ENCODE data around the gene BRD3OS. TPM values are rescaled to one million over a fixed set of nuclear protein-coding genes. Genes with fewer than 3 reads are reported as not detected.
A peak's percentile ranks its signal among the peaks of the same experiment; 100 is the strongest.

Gene BRD3OS
- total RNA-seq, 1 experiment from 2014 or later: 13.5 TPM

- Histone ChIP-seq H3K27me3 (replicated peaks; ENCODE audit: insufficient read depth, low read depth, low read length, poor library complexity) (no peaks in the 10 kb centered on the region), H3K36me3 (ENCODE audit: insufficient read depth, low read length, poor library complexity, severe bottlenecking) (no peaks in the 10 kb centered on the region), H3K4me3 (ENCODE audit: low read depth, low read length, poor library complexity, severe bottlenecking) (peak within 1 kb of the TSS; percentile 92), H3K9me3 (ENCODE audit: low read depth, low read length, poor library complexity, severe bottlenecking) (no peaks in the 10 kb centered on the region), H3K4me1 (ENCODE audit: insufficient read depth, low read length, poor library complexity, severe bottlenecking) (peaks cover 16% of the 10 kb centered on the region), H3K27ac (ENCODE audit: low read depth, low read length, poor library complexity, severe bottlenecking) (peak within 1 kb of the TSS; percentile 88)
- intact Hi-C loops (cut with micrococcal nuclease; ENCODE audit: unreplicated experiment): no loop called here
- TF ChIP-seq EZH2 (IDR thresholded peaks at IDR 0.05; ENCODE audit: borderline replicate concordance, low read depth, low read length, poor library complexity, severe bottlenecking) (no peak), CTCF (conservative IDR thresholded peaks at IDR 0.05; ENCODE audit: low read depth, low read length) (no peak)
- DNase-seq (ENCODE audit: low spot score): peak; percentile 62
- no TSS peak for BruUV-seq (replicated peaks)
- ChIA-PET POLR2A (ENCODE audit: low non-redundant PET) (interaction anchor here (0.7 kb wide), 1 partner anchor 1751 kb away, joined by 8 read pairs; no protein-coding TSS in a partner anchor), CTCF (no interaction called here)
Observed at GRCh38 chr9:133991964-133992779, 33.1 kb upstream of the BRD3OS start, which contains the start of gene VAV2. Gene VAV2 (minus strand): TSS chr9:133992324. CDS start chr9:133992278, 46 bp downstream.

- Histone ChIP-seq H3K27me3 (replicated peaks; ENCODE audit: insufficient read depth, low read depth, low read length, poor library complexity) (no peaks in the 10 kb centered on the region), H3K4me1 (ENCODE audit: insufficient read depth, low read length, poor library complexity, severe bottlenecking) (peaks cover 16% of the 10 kb centered on the region), H3K4me3 (ENCODE audit: low read depth, low read length, poor library complexity, severe bottlenecking) (peak overlapping the region; percentile 92), H3K36me3 (ENCODE audit: insufficient read depth, low read length, poor library complexity, severe bottlenecking) (no peaks in the 10 kb centered on the region), H3K9me3 (ENCODE audit: low read depth, low read length, poor library complexity, severe bottlenecking) (no peaks in the 10 kb centered on the region), H3K27ac (ENCODE audit: low read depth, low read length, poor library complexity, severe bottlenecking) (peak overlapping the region; percentile 88)
- ChIA-PET CTCF (interaction anchor here (0.7 to 3.1 kb wide), 8 partner anchors 26 to 250 kb away, joined by 3 to 54 read pairs (median 6); no protein-coding TSS in a partner anchor), POLR2A (ENCODE audit: low non-redundant PET) (no interaction called here)
- TF ChIP-seq EZH2 (IDR thresholded peaks at IDR 0.05; ENCODE audit: borderline replicate concordance, low read depth, low read length, poor library complexity, severe bottlenecking) (no peak), CTCF (conservative IDR thresholded peaks at IDR 0.05; ENCODE audit: low read depth, low read length) (peak; percentile 61)
- intact Hi-C loops (cut with micrococcal nuclease; ENCODE audit: unreplicated experiment): loop anchor here (1.0 kb wide), 1 partner anchor 200 kb away; no protein-coding TSS in a partner anchor
- peak; percentile 83 for DNase-seq (ENCODE audit: low spot score)
- BruUV-seq (replicated peaks): no TSS peak
Observed at GRCh38 chr9:133992780-133993634, 32.3 kb upstream of the BRD3OS start.

- Histone ChIP-seq H3K36me3 (ENCODE audit: insufficient read depth, low read length, poor library complexity, severe bottlenecking) (no peaks in the 10 kb centered on the region), H3K27me3 (replicated peaks; ENCODE audit: insufficient read depth, low read depth, low read length, poor library complexity) (no peaks in the 10 kb centered on the region), H3K4me3 (ENCODE audit: low read depth, low read length, poor library complexity, severe bottlenecking) (peak overlapping the region; percentile 92), H3K4me1 (ENCODE audit: insufficient read depth, low read length, poor library complexity, severe bottlenecking) (peaks cover 16% of the 10 kb centered on the region), H3K27ac (ENCODE audit: low read depth, low read length, poor library complexity, severe bottlenecking) (peak overlapping the region; percentile 88), H3K9me3 (ENCODE audit: low read depth, low read length, poor library complexity, severe bottlenecking) (no peaks in the 10 kb centered on the region)
- ChIA-PET POLR2A (ENCODE audit: low non-redundant PET) (no interaction called here), CTCF (interaction anchor here (0.6 to 3.1 kb wide), 11 partner anchors 16 to 267 kb away, joined by 3 to 54 read pairs (median 4); no protein-coding TSS in a partner anchor)
- TF ChIP-seq EZH2 (IDR thresholded peaks at IDR 0.05; ENCODE audit: borderline replicate concordance, low read depth, low read length, poor library complexity, severe bottlenecking) (no peak), CTCF (conservative IDR thresholded peaks at IDR 0.05; ENCODE audit: low read depth, low read length) (no peak)
- no TSS peak for BruUV-seq (replicated peaks)
- DNase-seq (ENCODE audit: low spot score): no peak
- intact Hi-C loops (cut with micrococcal nuclease; ENCODE audit: unreplicated experiment): loop anchor here (1.0 kb wide), 2 partner anchors 200 to 211 kb away; no protein-coding TSS in a partner anchor
Observed at GRCh38 chr9:133993635-133994253, 31.5 kb upstream of the BRD3OS start.
